ENCODE data around the gene U2SURP. TPM values are rescaled to one million over a fixed set of nuclear protein-coding genes. Genes with fewer than 3 reads are reported as not detected.
A peak's percentile ranks its signal among the peaks of the same experiment; 100 is the strongest.

Gene U2SURP
- total and polyA plus RNA-seq, 10 of the 15 experiments (the other 5 are each of a cell fraction or from before 2014, with no cell fraction given) = 76.3 to 277 (median 150) TPM

DNA sequence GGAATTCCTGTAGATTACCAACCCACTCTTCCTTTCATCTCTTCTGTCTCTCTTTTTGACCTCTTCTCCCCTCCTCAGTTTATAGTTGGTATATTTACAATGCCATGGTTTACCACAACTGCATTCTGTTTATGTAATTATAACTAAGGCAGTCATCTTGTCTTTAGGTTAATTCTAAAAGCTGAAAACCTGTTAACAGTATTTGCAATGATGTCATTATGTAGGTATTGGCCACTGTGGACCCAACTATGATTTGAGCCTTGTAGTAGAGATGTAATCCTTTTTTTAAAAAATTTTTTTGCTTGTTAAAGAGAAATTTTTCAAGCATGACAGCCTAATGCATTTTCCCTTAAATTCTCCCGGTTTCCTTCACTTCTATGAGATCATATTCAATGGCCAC, 87.5 kb downstream of the U2SURP start:
- Histone ChIP-seq H3K36me3 (ENCODE audit: control insufficient read depth in 2 of 2, insufficient read depth in 2 of 2, low read length in 1 of 2) (no peaks in the 10 kb centered on the region), H3K79me2 (ENCODE audit: control insufficient read depth, insufficient read depth, low read length) (no peaks in the 10 kb centered on the region), H4K20me1 (ENCODE audit: control insufficient read depth, insufficient read depth) (no peaks in the 10 kb centered on the region), H3K27ac (ENCODE audit: control insufficient read depth, insufficient read depth) (no peak overlapping the region), H3K27me3 (replicated peaks in 1 of 2; ENCODE audit: control insufficient read depth in 2 of 2, insufficient read depth in 2 of 2, low read length in 1 of 2) (no peaks in the 10 kb centered on the region), H3K9ac (ENCODE audit: control insufficient read depth, insufficient read depth, low read length) (no peak overlapping the region), H3K4me3 (no peak overlapping the region), H2AFZ (ENCODE audit: control insufficient read depth, low read depth, low read length) (no peak overlapping the region), H3K4me1 (ENCODE audit: control insufficient read depth, insufficient read depth, low read length) (peaks cover 11% of the 10 kb centered on the region), H3K9me3 (replicated peaks; ENCODE audit: control insufficient read depth, insufficient read depth, low read length) (no peaks in the 10 kb centered on the region), H3K4me2 (ENCODE audit: control insufficient read depth, insufficient read depth) (no peak overlapping the region)
- POLR2A ChIA-PET = interaction anchor here (1.0 kb wide), 1 partner anchor 18 kb away, joined by 3 read pairs; no protein-coding TSS in a partner anchor
- no peak for ATAC-seq
- RAD21 ChIA-PET (ENCODE audit: unreplicated experiment) = no interaction called here
- in situ Hi-C loops (cut with MboI) (no loop called here), intact Hi-C loops (cut with micrococcal nuclease; ENCODE audit: unreplicated experiment) (no loop called here)
- FAIRE-seq = no peak
- no peak for DNase-seq (ENCODE audit: low read depth, low spot score)
- CTCF ChIA-PET = interaction anchor here (0.5 kb wide), 1 partner anchor 95 kb away, joined by 3 read pairs; no protein-coding TSS in a partner anchor
- 46% methylated on average over 1 of the region's 1 CpG for WGBS (ENCODE audit: insufficient coverage, insufficient replicate concordance, low lambda C conversion rate, missing lambda C conversion rate)
- TF ChIP-seq ZBED1 (IDR thresholded peaks at IDR 0.05; ENCODE audit: borderline replicate concordance) (no peak), ATF7 (IDR thresholded peaks at IDR 0.05; ENCODE audit: low read depth) (peak; percentile 80)
- BruUV-seq (replicated peaks) = no TSS peak
- SMC1A ChIA-PET (ENCODE audit: uncharacterized antibody, unreplicated experiment) = interaction anchor here (0.6 to 1.5 kb wide), 3 partner anchors 28 to 118 kb away, joined by 3 to 4 read pairs (median 4); no protein-coding TSS in a partner anchor

DNA sequence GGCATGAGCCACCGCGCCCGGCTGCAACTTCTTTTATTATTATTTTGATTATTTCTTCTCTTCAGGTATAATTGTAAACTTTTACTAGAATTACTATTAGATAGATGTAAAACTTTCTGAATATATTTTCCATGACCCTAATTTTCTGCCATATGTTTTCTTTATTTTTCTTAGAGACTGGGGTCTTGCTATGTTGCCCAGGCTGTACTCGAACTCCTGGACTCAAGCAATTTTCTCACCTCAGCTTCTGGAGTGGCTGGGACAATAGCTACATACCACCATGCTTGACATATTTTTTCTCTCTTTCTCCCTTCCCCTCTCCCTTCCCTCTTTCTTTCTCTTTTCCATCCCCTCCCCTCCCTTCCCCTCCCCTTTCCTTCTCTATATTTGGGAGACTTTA, 88.6 kb downstream of the U2SURP start:
- POLR2A ChIA-PET = no interaction called here
- no TSS peak for BruUV-seq (replicated peaks)
- Histone ChIP-seq H2AFZ (ENCODE audit: control insufficient read depth, low read depth, low read length) (no peak overlapping the region), H3K79me2 (ENCODE audit: control insufficient read depth, insufficient read depth, low read length) (no peaks in the 10 kb centered on the region), H3K27me3 (replicated peaks in 1 of 2; ENCODE audit: control insufficient read depth in 2 of 2, insufficient read depth in 2 of 2, low read length in 1 of 2) (no peaks in the 10 kb centered on the region), H3K36me3 (ENCODE audit: control insufficient read depth in 2 of 2, insufficient read depth in 2 of 2, low read length in 1 of 2) (no peaks in the 10 kb centered on the region), H4K20me1 (ENCODE audit: control insufficient read depth, insufficient read depth) (no peaks in the 10 kb centered on the region), H3K9ac (ENCODE audit: control insufficient read depth, insufficient read depth, low read length) (no peak overlapping the region), H3K9me3 (replicated peaks; ENCODE audit: control insufficient read depth, insufficient read depth, low read length) (no peaks in the 10 kb centered on the region; the same call in 2 of the 3 replicates), H3K4me1 (ENCODE audit: control insufficient read depth, insufficient read depth, low read length) (peaks cover 1% of the 10 kb centered on the region), H3K27ac (ENCODE audit: control insufficient read depth, insufficient read depth) (no peak overlapping the region), H3K4me3 (no peak overlapping the region), H3K4me2 (ENCODE audit: control insufficient read depth, insufficient read depth) (no peak overlapping the region)
- RAD21 ChIA-PET (ENCODE audit: unreplicated experiment) = no interaction called here
- in situ Hi-C loops (cut with MboI) = no loop called here
- no peak for ATAC-seq
- WGBS (ENCODE audit: insufficient coverage, insufficient replicate concordance, low lambda C conversion rate, missing lambda C conversion rate) = 86% methylated on average over 4 of the region's 4 CpGs
- FAIRE-seq = no peak
- no peak for DNase-seq (ENCODE audit: low read depth, low spot score)
- SMC1A ChIA-PET (ENCODE audit: uncharacterized antibody, unreplicated experiment) = interaction anchor here (0.6 kb wide), 1 partner anchor 131 kb away, joined by 3 read pairs; no protein-coding TSS in a partner anchor
- CTCF ChIA-PET = no interaction called here
- intact Hi-C loops (cut with micrococcal nuclease; ENCODE audit: unreplicated experiment) = no loop called here
- TF ChIP-seq JUNB (IDR thresholded peaks at IDR 0.05) (no peak), SMC3 (IDR thresholded peaks at IDR 0.05; ENCODE audit: borderline replicate concordance, low read length) (no peak), SIX5 (IDR thresholded peaks at IDR 0.05; ENCODE audit: low read depth, low read length, severe bottlenecking) (no peak), BCL11A (IDR thresholded peaks at IDR 0.05; ENCODE audit: low read depth, low read length) (no peak), CHD1 (IDR thresholded peaks at IDR 0.05; ENCODE audit: low read depth, low read length) (no peak), POLR2A (IDR thresholded peaks at IDR 0.05; ENCODE audit: low read depth, low read length) (no peak), RFX5 (IDR thresholded peaks at IDR 0.05; ENCODE audit: low read depth, low read length) (no peak), RB1 (IDR thresholded peaks at IDR 0.05; ENCODE audit: borderline replicate concordance) (no peak), FOS (IDR thresholded peaks at IDR 0.05; ENCODE audit: borderline replicate concordance, extremely low read depth, insufficient read length) (no peak)
- TF ChIP-seq, protein P1, sequence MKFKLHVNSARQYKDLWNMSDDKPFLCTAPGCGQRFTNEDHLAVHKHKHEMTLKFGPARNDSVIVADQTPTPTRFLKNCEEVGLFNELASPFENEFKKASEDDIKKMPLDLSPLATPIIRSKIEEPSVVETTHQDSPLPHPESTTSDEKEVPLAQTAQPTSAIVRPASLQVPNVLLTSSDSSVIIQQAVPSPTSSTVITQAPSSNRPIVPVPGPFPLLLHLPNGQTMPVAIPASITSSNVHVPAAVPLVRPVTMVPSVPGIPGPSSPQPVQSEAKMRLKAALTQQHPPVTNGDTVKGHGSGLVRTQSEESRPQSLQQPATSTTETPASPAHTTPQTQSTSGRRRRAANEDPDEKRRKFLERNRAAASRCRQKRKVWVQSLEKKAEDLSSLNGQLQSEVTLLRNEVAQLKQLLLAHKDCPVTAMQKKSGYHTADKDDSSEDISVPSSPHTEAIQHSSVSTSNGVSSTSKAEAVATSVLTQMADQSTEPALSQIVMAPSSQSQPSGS (IDR thresholded peaks at IDR 0.05; ENCODE audit: low read length) = no peak
- TF ChIP-seq, protein P2, sequence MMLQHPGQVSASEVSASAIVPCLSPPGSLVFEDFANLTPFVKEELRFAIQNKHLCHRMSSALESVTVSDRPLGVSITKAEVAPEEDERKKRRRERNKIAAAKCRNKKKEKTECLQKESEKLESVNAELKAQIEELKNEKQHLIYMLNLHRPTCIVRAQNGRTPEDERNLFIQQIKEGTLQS (IDR thresholded peaks at IDR 0.05; ENCODE audit: borderline replicate concordance, extremely low read depth, low read depth, low read length) = no peak
- TF ChIP-seq, protein P3, sequence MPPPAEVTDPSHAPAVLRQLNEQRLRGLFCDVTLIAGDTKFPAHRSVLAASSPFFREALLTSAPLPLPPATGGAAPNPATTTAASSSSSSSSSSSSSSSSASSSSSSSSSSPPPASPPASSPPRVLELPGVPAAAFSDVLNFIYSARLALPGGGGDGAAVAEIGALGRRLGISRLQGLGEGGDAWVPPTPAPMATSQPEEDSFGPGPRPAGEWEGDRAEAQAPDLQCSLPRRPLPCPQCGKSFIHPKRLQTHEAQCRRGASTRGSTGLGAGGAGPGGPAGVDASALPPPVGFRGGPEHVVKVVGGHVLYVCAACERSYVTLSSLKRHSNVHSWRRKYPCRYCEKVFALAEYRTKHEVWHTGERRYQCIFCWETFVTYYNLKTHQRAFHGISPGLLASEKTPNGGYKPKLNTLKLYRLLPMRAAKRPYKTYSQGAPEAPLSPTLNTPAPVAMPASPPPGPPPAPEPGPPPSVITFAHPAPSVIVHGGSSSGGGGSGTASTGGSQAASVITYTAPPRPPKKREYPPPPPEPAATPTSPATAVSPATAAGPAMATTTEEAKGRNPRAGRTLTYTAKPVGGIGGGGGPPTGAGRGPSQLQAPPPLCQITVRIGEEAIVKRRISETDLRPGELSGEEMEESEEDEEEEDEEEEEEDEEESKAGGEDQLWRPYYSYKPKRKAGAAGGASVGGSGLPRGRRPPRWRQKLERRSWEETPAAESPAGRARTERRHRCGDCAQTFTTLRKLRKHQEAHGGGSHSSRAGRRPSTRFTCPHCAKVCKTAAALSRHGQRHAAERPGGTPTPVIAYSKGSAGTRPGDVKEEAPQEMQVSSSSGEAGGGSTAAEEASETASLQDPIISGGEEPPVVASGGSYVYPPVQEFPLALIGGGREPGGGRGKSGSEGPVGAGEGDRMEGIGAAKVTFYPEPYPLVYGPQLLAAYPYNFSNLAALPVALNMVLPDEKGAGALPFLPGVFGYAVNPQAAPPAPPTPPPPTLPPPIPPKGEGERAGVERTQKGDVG (CRISPR knock-in tag; IDR thresholded peaks at IDR 0.05) = no peak
